HEK293 (cell line): ENCODE measurements around the gene NKX6-1.

Experiments
- ZNF510 ChIP-seq: fragments of 450-650 bp; formaldehyde crosslinking; IDR thresholded peaks from 2 replicates; pipeline ENCODE4 v1.5.1; 2018; ENCODE audit warnings: mild to moderate bottlenecking, missing genetic modification characterization, missing biosample characterization; ENCODE audit not compliant: insufficient replicate concordance
- ZNF585B ChIP-seq: fragments of 450-650 bp; formaldehyde crosslinking; IDR thresholded peaks from 2 replicates; pipeline ENCODE4 v1.5.1; 2016; ENCODE audit warnings: missing biosample characterization, missing genetic modification characterization

DNA sequence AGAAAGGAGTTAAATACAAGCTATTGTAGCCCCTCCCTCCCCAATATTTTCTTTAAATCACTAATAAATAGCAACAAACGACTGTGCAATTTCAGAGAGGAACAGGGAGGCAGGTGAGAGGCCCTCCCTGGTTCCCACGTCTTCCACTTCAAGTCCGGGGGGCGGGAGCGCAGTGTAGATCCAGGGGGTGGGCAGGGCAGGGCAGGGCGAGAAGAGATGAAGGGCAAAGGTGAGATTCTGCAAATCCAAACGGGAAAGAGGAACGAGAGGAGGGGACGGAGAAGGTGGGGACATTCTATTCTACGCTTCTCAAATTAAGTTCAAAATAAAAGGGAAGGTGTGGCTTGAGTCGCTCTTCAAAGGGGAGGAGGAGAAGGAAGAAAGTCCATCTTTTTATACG lies 6.8 kb downstream of the NKX6-1 start:
- TF ChIP-seq ZNF585B (tag by site-specific recombination) (no peak), ZNF510 (tag by site-specific recombination) (no peak)
